ENCODE data around the gene MORF4L1. TPM values are rescaled to one million over a fixed set of nuclear protein-coding genes. Genes with fewer than 3 reads are reported as not detected.

Gene MORF4L1
- total RNA-seq, 1 experiment from 2014 or later: 216 TPM

DNA sequence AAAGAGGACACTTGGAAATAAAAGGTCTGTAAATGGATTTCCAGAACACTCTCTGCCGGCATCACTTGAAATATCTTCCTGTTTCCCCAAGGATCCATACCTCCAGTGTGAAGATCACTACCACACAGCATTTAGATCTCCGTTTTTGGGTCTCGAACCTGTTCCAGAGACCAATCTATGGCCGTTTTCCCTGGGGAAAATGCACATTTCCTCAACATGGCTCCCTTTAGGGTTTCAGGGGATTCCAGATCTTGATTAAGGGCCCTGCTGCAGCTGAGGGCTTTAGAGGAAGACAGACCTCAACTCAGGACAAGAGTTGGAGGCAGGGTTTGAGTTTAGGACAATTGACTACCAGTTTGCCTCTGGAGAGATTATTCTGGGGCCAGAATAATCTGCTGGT, 70.1 kb downstream of the MORF4L1 start:
- Histone ChIP-seq H3K4me2 (ENCODE audit: low read length) (no peak overlapping the region), H3K27ac (ENCODE audit: low read length) (no peak overlapping the region), H3K9ac (ENCODE audit: low read length) (no peak overlapping the region), H3K36me3 (ENCODE audit: low read depth, low read length) (no peaks in the 10 kb centered on the region), H3K9me2 (replicated peaks; ENCODE audit: low read length) (no peaks in the 10 kb centered on the region), H3K4me3 (ENCODE audit: low read length) (no peak overlapping the region), H2AFZ (ENCODE audit: low read length) (no peak overlapping the region), H3F3A (ENCODE audit: low read length, unreplicated experiment) (no peaks in the 10 kb centered on the region), H3K9me3 (ENCODE audit: low read length) (no peaks in the 10 kb centered on the region), H3K79me2 (ENCODE audit: low read length) (peaks cover 15% of the 10 kb centered on the region), H3K4me1 (ENCODE audit: insufficient read depth, low read length) (peaks cover 13% of the 10 kb centered on the region), H4K20me1 (ENCODE audit: low read length) (no peaks in the 10 kb centered on the region), H3K27me3 (ENCODE audit: low read length) (no peaks in the 10 kb centered on the region)
- ChIA-PET CTCF (interaction anchor here (0.6 kb wide), 1 partner anchor 596 kb away, joined by 4 read pairs; no protein-coding TSS in a partner anchor), POLR2A (ENCODE audit: unreplicated experiment) (no interaction called here)
- no TSS peak for BruUV-seq (replicated peaks)
- intact Hi-C loops (cut with micrococcal nuclease): no loop called here
- no peak for TF ChIP-seq EZH2phosphoT487 (IDR thresholded peaks at IDR 0.05; ENCODE audit: borderline replicate concordance, low read length)
- TF ChIP-seq EZH2 (IDR thresholded peaks at IDR 0.05; ENCODE audit: low read length, unreplicated experiment): no peak
- TF ChIP-seq, protein P1, sequence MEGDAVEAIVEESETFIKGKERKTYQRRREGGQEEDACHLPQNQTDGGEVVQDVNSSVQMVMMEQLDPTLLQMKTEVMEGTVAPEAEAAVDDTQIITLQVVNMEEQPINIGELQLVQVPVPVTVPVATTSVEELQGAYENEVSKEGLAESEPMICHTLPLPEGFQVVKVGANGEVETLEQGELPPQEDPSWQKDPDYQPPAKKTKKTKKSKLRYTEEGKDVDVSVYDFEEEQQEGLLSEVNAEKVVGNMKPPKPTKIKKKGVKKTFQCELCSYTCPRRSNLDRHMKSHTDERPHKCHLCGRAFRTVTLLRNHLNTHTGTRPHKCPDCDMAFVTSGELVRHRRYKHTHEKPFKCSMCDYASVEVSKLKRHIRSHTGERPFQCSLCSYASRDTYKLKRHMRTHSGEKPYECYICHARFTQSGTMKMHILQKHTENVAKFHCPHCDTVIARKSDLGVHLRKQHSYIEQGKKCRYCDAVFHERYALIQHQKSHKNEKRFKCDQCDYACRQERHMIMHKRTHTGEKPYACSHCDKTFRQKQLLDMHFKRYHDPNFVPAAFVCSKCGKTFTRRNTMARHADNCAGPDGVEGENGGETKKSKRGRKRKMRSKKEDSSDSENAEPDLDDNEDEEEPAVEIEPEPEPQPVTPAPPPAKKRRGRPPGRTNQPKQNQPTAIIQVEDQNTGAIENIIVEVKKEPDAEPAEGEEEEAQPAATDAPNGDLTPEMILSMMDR (conservative IDR thresholded peaks at IDR 0.05; ENCODE audit: low read depth, low read length): no peak
- ATAC-seq (no peak), DNase-seq (no peak)

DNA sequence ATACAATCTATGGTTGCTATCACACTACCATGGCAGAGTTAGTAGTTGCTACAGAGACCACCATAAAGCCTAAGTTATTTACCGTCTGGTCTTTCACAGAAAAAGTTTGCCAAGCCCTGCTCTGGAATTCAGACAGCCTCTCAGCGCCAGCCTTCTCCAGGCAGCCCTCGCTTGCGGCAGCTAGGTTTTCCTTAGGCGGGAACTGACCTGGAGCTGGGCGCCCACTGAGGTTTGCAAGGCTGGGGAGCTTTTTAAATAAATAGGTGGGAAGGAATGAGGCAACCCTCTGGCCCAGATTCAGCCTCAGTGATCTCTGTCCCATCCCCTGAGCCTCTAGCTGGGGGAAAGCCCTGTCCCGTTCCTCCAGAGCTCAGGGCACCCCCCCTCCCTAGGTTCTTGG, 71.0 kb downstream of the MORF4L1 start:
- intact Hi-C loops (cut with micrococcal nuclease): loop anchor here (2.0 kb wide), 1 partner anchor 13 kb away; no protein-coding TSS in a partner anchor
- no peak for TF ChIP-seq EZH2phosphoT487 (IDR thresholded peaks at IDR 0.05; ENCODE audit: borderline replicate concordance, low read length)
- TF ChIP-seq EZH2 (IDR thresholded peaks at IDR 0.05; ENCODE audit: low read length, unreplicated experiment): no peak
- TF ChIP-seq, protein P1 (conservative IDR thresholded peaks at IDR 0.05; ENCODE audit: low read depth, low read length): no peak
- Histone ChIP-seq H3K4me1 (ENCODE audit: insufficient read depth, low read length) (peaks cover 13% of the 10 kb centered on the region), H3K9me3 (ENCODE audit: low read length) (no peaks in the 10 kb centered on the region), H3K27ac (ENCODE audit: low read length) (no peak overlapping the region), H2AFZ (ENCODE audit: low read length) (no peak overlapping the region), H3K4me3 (ENCODE audit: low read length) (peak overlapping the region; percentile 65), H3K9ac (ENCODE audit: low read length) (no peak overlapping the region), H3K4me2 (ENCODE audit: low read length) (peak overlapping the region; percentile 84), H3K9me2 (replicated peaks; ENCODE audit: low read length) (no peaks in the 10 kb centered on the region), H3K79me2 (ENCODE audit: low read length) (peaks cover 15% of the 10 kb centered on the region), H3F3A (ENCODE audit: low read length, unreplicated experiment) (no peaks in the 10 kb centered on the region), H4K20me1 (ENCODE audit: low read length) (no peaks in the 10 kb centered on the region), H3K36me3 (ENCODE audit: low read depth, low read length) (no peaks in the 10 kb centered on the region), H3K27me3 (ENCODE audit: low read length) (no peaks in the 10 kb centered on the region)
- no TSS peak for BruUV-seq (replicated peaks)
- DNase-seq (no peak), ATAC-seq (no peak)
- CTCF ChIA-PET: interaction anchor here (0.6 kb wide), 1 partner anchor 595 kb away, joined by 4 read pairs; no protein-coding TSS in a partner anchor
- POLR2A ChIA-PET (ENCODE audit: unreplicated experiment): no interaction called here

DNA sequence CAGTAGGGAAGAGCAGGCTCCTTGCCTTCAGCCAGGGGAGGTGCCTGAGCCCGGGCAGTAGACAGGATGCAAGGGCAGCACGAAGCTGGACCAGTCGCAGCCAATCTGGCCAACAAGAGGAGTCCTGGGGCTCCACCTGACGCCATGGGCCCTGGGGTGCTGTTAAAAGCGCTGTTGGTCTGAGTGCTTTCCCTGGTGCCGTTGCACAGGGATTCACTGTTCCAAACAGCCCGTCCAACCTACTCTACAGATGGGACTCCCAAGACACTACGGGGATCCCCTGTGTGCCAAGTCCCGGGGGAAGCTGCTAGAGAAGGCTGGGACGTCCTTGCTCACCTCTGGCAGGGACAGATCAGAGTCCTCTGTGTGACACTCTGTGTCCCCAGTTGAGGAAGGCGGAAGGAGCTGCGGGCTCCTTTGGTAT, 71.5 kb downstream of the MORF4L1 start:
- Histone ChIP-seq H3K9me2 (replicated peaks; ENCODE audit: low read length) (no peaks in the 10 kb centered on the region), H3K79me2 (ENCODE audit: low read length) (peaks cover 15% of the 10 kb centered on the region), H3K4me1 (ENCODE audit: insufficient read depth, low read length) (peaks cover 17% of the 10 kb centered on the region), H3K4me3 (ENCODE audit: low read length) (peak overlapping the region; percentile 65), H4K20me1 (ENCODE audit: low read length) (no peaks in the 10 kb centered on the region), H3K27me3 (ENCODE audit: low read length) (no peaks in the 10 kb centered on the region), H3K9ac (ENCODE audit: low read length) (peak overlapping the region; percentile 46), H3K4me2 (ENCODE audit: low read length) (peak overlapping the region; percentile 84), H3K9me3 (ENCODE audit: low read length) (no peaks in the 10 kb centered on the region), H2AFZ (ENCODE audit: low read length) (peak overlapping the region; percentile 73), H3K27ac (ENCODE audit: low read length) (no peak overlapping the region), H3K36me3 (ENCODE audit: low read depth, low read length) (no peaks in the 10 kb centered on the region), H3F3A (ENCODE audit: low read length, unreplicated experiment) (no peaks in the 10 kb centered on the region)
- ATAC-seq (peak; percentile 28), DNase-seq (no peak)
- CTCF ChIA-PET: no interaction called here
- POLR2A ChIA-PET (ENCODE audit: unreplicated experiment): no interaction called here
- intact Hi-C loops (cut with micrococcal nuclease): loop anchor here (2.0 kb wide), 1 partner anchor 13 kb away; no protein-coding TSS in a partner anchor
- TF ChIP-seq EZH2phosphoT487 (IDR thresholded peaks at IDR 0.05; ENCODE audit: borderline replicate concordance, low read length): no peak
- TF ChIP-seq, protein P1 (conservative IDR thresholded peaks at IDR 0.05; ENCODE audit: low read depth, low read length): no peak
- no peak for TF ChIP-seq EZH2 (IDR thresholded peaks at IDR 0.05; ENCODE audit: low read length, unreplicated experiment)
- BruUV-seq (replicated peaks): no TSS peak
